ENCODE measurements around the gene LCE1C. TPM values are rescaled to one million over a fixed set of nuclear protein-coding genes. Genes with fewer than 3 reads are reported as not detected.

The LCE1C gene
- total RNA-seq (not detected), polyA plus RNA-seq (not detected)
- long read RNA-seq, donor 1, result 0 reads
- long read RNA-seq, donor 2, result 0 reads
- long read RNA-seq, donor 3, result 0 reads

DNA sequence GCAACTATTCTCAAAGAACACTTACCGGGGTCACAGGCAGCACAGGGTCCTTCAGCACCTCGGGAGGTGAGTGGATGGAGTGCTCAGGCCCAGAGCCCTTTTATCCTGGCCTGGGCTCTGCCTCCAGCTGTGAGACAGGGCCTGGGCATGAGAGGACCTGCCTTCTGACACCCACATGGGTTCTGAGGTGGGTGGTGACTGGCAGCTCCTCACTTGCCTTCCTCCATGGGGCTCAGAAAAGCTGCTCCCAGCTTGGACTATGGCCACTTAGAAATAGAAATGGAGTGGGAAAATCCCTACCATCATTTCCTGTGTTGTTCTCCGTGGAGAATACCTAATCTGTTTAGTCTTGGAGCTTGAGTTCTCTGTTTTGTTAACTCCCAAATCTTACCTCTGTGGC is at the start of gene LCE1C:
Gene LCE1C, minus strand, starts transcription at position 76 of the 400 bp plus-strand sequence. CDS start 1,173 bp downstream, outside the sequence.
- TF ChIP-seq, protein P1, sequence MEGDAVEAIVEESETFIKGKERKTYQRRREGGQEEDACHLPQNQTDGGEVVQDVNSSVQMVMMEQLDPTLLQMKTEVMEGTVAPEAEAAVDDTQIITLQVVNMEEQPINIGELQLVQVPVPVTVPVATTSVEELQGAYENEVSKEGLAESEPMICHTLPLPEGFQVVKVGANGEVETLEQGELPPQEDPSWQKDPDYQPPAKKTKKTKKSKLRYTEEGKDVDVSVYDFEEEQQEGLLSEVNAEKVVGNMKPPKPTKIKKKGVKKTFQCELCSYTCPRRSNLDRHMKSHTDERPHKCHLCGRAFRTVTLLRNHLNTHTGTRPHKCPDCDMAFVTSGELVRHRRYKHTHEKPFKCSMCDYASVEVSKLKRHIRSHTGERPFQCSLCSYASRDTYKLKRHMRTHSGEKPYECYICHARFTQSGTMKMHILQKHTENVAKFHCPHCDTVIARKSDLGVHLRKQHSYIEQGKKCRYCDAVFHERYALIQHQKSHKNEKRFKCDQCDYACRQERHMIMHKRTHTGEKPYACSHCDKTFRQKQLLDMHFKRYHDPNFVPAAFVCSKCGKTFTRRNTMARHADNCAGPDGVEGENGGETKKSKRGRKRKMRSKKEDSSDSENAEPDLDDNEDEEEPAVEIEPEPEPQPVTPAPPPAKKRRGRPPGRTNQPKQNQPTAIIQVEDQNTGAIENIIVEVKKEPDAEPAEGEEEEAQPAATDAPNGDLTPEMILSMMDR (IDR thresholded peaks at IDR 0.05), result no peak
- 48 to 54% methylated on average over 3 of the region's 3 CpGs for WGBS, 2 donors
- Histone ChIP-seq H3K27ac (no peak within 1 kb of the TSS), H3K4me1 (no peaks in the 10 kb centered on the region), H3K27me3 (peaks cover 0 to 6% (median 0%) of the 10 kb centered on the region in 7 donors), H3K4me3 (no peak within 1 kb of the TSS), H3K36me3 (no peaks in the 10 kb centered on the region), H3K9me3 (peaks cover 0 to 4% (median 0%) of the 10 kb centered on the region in 11 donors)
- DNase-seq (no peak), ATAC-seq (no peak)
- intact Hi-C loops (cut with DNase I), result no loop called here

DNA sequence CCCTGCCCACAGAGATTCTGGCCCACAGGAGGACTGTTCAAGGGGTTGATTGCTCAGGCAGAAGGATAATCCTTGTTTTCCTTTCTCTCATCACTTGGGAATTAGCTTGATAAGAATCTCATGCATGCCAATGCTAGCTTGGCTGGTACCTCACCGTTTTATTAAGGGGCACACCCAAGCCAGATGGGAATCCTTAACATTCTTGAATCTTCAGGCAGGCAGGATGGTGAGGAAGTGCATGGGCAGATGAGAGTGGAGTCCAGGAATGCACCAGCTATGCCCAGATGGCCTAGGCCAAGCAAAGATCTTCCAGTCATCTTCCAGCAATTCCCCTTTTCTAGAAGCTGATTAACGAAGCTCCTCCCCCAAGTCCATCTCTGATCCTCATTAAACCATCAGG is 49.2 kb upstream of the LCE1C start:
- Histone ChIP-seq H3K27ac (no peak overlapping the region), H3K4me1 (no peaks in the 10 kb centered on the region), H3K4me3 (no peak overlapping the region), H3K9me3 (no peaks in the 10 kb centered on the region), H3K27me3 (peaks cover 0 to 7% (median 0%) of the 10 kb centered on the region in 7 donors), H3K36me3 (no peaks in the 10 kb centered on the region)
- DNase-seq, result no peak
- no peak for ATAC-seq
- TF ChIP-seq, protein P1 (IDR thresholded peaks at IDR 0.05), result no peak
- 34 to 42% methylated on average over 2 of the region's 2 CpGs for WGBS, 2 donors
- intact Hi-C loops (cut with DNase I), result no loop called here

DNA sequence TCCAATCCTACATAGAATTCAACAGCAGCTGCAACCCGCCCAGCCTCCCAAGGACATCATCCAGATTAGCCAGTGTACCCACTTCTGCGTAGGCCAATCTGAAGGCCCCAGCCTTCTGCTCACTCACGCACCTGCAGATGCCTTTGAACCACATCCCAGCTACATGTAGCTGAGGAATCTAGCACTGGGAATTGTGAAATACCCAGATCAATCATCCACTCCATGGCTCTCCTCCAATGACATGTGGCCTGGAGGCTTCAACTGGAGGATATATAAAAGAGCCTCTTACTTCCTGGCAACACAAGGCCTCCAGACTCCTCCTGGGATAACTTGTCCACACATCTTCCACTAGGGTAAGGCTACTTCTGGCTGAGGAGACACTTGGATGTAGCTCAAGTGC is 36.1 kb upstream of the LCE1C start, which contains the start of gene LCE6A:
Gene LCE6A, plus strand, starts transcription at position 301 of the 400 bp plus-strand sequence. CDS start 665 bp downstream, outside the sequence.
- no peak within 1 kb of the TSS for H3K27ac ChIP-seq
- DNase-seq (no peak), ATAC-seq (no peak)
- H3K9me3 ChIP-seq, result no peaks in the 10 kb centered on the region
- TF ChIP-seq, protein P1 (IDR thresholded peaks at IDR 0.05), result no peak
- no peaks in the 10 kb centered on the region for H3K36me3 ChIP-seq
- H3K27me3 ChIP-seq, result no peaks in the 10 kb centered on the region
- intact Hi-C loops (cut with DNase I), result no loop called here
- 75 to 87% methylated on average over 3 of the region's 3 CpGs for WGBS, 2 donors
- no peaks in the 10 kb centered on the region for H3K4me1 ChIP-seq
- H3K4me3 ChIP-seq, result no peak within 1 kb of the TSS

GRCh38 chr1:152836870-152837269 is 30.4 kb upstream of the LCE1C start:
- TF ChIP-seq, protein P1 (IDR thresholded peaks at IDR 0.05), result no peak
- ATAC-seq (no peak), DNase-seq (no peak)
- intact Hi-C loops (cut with DNase I), result no loop called here
- H3K36me3 ChIP-seq, result no peaks in the 10 kb centered on the region
- H3K9me3 ChIP-seq, result no peaks in the 10 kb centered on the region
- H3K4me3 ChIP-seq, result no peak overlapping the region
- no peaks in the 10 kb centered on the region for H3K27me3 ChIP-seq
- no peaks in the 10 kb centered on the region for H3K4me1 ChIP-seq
- 47 to 53% methylated on average over 2 of the region's 2 CpGs for WGBS, 2 donors
- H3K27ac ChIP-seq, result no peak overlapping the region
